HG02798 (cell line): ENCODE measurements around the gene FOXP1.

ENCODE experiments used
- ATAC-seq: cut with Tn5 transposase; IDR thresholded peaks from one replicate; pipeline ENCODE4 v1.9.1; 2021; ENCODE audit warnings: mild to moderate bottlenecking; ENCODE audit not compliant: unreplicated experiment, poor library complexity

The FOXP1 gene

DNA sequence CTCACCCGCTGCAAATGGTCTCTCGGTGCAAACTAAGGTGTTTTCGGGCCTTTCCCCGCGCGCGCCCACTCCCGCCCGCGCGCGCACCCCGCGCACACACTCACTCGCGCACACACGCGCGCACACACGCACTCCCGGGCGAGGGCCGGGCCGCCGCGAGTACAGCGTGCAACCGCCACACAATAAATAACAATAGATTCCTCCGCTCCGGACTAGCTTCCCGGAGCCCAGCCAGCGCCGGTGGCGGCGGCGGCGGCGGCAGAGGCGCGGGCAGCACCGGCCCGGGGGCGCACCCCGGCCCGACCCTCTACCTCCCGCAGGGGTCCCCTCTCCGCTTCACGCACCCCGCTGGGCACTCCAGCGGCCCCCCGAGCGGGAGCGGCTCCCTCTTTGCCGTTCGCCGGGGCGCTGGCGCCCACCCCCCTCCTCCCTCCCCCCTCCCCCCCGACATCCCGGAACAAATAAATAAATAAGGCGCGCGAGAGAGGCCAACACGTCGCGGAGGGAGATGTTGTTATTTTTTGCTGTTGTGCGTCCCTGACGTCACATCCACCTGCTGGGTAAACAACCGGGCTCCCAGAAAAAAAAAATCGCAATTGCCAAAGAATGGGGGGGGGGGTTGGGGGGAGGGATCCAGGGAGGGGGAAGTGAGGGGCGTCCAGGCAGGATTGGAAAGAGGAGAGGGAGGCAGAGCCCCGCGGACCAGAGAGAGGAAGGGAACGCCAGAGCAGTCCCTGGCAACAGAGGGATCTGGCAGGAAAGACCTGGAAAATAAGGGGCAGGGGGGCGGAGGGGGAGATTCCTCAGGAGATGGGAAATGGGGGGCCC lies at the start of gene FOXP1:
Gene FOXP1 (minus strand): TSS at position 163 of the 828 bp plus-strand sequence. CDS start 385,347 bp downstream, outside the sequence.
- ATAC-seq, result peak; percentile 49

DNA sequence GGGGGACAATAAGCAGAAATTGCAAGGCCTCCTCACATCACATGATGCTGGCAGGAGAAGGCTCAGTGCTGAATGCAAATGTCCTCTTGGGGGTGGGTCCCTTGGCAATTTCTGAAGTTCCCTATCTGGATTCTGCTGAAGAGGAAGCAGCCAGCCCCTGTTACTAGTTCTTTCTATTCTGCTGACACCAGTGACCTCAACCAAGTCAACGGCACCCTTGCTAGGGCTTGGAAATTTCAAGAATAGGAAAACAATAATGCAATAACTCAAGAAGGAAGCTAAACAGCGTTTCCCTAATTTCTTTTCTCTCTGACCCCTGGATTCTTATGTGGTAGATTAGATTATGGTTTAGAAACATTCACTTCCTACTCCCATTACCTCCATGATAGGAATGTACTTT lies 46.2 kb upstream of the FOXP1 start:
- ATAC-seq, result no peak

DNA sequence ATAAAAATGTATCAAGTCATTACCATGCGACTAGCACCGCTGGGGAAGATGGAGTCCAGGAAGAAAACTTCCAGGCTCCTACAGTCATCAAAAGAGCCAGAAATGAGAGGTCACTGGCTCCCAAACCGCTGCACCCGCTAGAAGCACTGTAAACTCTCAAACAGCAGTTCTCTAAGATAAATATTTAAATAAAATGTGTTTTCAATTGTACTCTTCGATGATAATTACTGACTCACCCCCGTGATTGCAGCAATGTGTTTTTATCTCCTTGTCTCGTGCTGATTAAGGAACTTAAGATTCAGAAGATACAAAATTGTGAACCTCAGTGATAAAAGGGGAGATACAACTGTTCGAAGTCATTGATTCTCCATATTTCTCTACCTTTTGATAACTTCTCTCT lies 45.8 kb upstream of the FOXP1 start:
- no peak for ATAC-seq

DNA sequence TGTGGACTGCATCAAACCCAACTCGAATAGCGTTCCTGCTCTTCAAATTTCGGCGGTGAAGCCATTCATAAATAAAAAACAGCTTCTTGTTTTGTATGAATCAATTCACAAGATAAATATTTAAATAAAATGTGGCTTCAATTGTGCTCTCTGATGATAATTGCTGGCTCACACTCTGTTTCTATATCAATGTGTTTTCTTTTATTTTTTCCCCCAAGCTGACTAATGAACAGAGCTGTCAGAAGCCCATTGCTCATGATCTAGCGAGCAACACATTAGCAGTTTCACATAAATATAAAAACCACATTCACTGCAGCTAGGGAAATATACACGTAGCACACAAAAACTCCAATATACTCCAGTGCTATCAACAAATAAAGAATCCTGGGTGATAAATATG lies 45.0 kb upstream of the FOXP1 start:
- ATAC-seq, result no peak

DNA sequence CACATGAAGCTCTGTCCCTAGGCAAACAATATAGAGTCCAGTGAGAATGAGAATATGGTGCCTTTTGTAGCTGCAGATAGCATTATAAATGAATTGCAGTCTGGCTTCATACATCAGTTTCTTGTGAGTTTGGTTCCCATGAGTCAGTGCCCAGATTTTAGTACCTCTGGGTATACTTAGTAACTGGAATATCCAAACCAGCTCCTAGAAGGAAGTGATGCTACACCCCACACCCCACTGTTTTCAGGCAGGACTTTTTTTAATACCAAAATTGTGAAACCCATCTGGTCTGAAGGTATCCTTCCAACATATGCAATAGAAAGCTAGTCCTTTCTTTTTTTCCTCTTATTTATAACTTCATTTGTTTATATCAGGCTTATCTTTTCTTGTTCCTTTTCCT lies 42.1 kb upstream of the FOXP1 start:
- ATAC-seq, result no peak

DNA sequence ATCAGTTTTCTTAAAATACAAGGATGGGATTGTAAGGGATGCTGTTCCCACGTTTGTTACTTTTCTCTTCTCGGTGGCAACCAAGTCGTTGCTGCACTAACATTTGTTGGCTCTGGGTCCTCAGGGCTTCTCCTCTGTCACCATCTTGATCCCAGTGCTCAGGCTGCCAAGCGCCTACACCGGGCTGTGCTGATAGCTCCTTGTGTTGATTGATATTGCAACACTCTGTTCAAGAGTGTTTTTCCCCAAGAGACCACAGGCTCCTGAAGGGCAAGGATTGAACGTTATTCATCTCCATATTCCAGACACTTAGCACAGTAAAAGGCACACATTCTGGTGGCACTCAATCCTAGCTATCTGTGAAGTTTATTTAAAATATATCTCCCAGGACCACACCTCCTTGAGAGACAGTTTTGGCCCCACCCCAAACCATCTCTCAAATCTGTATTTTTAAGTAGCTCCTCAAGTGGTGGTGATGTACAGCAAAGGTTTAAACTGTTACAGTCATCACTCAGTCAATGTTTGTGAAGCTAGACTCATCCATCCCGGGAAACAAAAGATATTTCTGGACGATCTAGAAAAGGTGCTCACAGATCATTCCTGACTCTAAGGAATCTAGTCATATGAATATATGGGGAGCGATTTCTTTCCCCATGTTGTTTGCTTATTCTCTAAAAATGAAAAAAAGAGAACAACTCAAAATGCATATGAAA lies 38.5 kb upstream of the FOXP1 start:
- no peak for ATAC-seq

DNA sequence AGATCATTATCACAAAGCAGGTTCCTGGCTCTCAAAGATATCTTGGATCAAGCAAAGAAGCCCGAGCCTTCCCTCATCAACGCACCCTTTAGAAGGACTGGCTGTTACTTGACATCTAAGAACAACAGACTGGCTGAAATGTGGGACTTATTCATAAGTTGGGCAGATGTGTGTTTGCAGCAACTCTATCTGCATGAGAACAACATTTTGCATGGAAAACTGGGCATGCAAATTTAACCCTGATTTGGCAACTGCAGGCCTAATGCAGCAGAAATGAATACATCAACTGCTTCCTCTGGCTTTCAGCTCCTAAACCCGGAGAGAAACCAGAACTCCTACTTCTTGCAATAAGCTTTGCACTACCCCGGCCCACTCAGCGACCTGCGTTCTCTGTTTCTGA lies 35.0 kb upstream of the FOXP1 start:
- ATAC-seq, result no peak

DNA sequence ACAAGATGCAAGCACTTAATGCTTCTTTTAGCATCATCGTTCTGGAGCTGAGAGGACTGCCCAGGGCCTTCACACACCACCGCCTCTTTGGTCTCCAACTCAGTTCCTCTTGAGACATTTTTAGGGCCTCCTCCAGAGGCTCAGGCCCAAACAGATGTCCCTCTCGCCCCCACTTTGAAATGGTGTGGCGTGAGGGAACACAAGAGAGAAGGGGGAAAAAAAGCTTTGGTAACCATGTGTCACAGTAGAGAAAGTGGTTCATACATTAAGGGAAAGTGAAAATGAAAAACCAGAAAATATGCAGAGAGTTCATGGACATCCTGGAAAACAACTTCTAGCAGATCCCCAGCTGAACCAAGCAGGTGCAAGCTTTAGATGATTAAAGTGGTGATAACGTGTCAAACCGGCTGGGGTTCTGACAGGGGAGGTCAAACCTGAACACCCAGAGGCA lies 33.1 kb upstream of the FOXP1 start:
- ATAC-seq, result no peak

DNA sequence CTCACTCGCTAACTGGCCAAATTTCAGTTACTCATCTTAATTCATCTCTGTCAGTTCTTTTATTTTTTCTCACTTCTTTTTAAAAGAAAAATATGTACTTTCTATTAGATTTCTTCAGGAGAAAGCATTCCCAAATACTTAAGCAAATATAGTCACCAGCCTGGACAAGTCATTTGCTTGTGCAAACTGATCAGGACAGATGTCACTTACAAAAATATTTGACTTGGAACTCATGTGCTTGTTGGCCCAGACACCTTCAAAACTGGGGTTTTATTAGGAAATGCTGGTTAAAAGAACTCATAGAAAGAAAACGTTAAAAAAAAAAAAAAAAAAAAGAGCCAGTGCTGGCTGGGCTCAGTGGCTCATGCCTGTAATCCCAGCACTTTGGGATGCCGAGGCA lies 31.3 kb upstream of the FOXP1 start:
- no peak for ATAC-seq

DNA sequence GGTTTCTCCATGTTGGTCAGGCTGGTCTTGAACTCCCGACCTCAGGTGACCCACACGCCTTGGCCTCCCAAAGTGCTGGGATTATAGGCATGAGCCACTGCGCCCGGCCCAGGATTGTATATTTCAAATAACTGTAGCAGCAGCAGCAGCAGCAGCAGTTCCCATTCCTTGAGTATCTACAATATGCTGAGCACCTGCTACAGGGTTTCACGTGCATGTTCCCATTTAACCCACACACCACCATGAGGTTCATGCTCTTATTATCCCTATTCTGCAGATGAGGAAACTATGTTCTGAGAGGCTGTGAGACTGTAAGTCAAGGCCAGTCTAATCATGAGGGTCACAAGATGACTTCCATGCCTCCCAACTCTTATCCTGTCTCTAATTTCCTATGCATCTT lies 30.9 kb upstream of the FOXP1 start:
- no peak for ATAC-seq

DNA sequence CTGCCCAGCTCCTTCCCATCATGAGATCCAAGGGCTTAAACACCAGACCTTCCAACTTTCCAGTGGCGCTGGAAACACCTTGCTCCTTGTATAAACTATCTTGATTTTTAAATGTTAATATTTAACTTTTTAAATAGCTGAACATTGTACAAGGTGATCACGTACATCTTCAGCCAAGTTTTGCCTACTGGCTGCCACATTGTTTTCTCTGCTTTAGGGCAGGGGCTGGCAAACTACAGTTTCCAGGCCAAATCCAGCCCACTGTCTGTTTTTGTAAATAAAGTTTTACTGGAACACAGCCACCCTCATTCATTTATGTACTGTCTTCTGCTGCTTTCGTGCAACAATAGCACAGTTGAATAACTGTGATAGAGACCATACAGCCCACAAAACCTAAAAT lies 27.6 kb upstream of the FOXP1 start:
- ATAC-seq, result no peak

DNA sequence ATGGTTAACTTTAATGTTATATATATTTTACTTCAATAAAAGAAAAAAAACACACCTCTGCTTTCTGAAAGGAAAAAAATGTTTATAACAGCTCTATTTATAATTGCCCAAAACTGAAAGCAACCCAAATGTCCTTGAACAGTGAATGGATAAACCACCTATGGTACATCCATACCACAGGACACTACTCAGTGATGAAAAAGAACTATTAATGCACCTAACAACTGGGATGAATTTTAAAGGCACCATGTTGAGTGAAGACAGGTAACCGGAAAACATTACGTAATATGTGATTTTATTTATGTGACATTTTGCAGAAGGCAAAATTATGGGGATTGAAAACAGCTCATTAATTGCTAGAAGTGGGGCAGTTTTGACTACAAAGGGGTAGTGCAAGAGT lies 23.8 kb upstream of the FOXP1 start:
- ATAC-seq, result no peak

DNA sequence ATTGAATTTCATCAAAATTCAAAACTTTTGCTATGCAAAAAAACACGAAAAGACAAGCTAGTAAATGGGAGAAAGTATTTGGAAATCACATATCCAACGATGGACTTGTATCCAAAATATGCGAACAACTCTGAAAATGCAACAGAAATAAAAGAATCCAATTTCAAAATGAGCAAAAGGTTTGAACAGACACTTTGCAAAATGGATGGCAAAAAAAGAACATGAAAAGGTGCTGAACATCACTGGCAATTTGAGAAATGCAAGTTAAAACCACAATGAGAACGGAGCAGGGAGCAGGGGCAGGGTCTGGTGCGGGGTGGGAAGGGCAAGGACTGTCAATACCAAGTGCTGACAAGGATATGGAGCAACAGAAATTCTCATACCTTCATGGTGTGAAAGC lies 23.1 kb upstream of the FOXP1 start:
- no peak for ATAC-seq

DNA sequence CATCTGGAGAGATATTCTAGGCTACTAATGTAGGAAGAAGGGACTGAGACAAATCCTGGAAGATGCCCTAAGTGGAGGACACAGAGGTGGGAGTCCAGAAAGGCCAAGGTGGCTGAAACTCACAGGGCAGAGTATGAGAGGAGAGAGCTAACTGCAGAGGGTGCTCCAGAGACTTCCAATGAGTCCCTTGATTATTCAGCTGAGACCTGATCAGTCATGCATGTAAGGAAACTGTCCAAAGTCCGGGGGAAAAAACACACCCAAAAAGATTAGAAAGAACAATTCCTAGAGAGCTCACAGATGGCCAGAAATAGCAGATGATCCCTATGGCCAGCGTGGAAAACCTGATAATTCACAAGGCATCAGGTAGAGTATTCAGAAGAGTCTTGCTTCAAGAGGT lies 18.7 kb upstream of the FOXP1 start:
- ATAC-seq, result no peak

DNA sequence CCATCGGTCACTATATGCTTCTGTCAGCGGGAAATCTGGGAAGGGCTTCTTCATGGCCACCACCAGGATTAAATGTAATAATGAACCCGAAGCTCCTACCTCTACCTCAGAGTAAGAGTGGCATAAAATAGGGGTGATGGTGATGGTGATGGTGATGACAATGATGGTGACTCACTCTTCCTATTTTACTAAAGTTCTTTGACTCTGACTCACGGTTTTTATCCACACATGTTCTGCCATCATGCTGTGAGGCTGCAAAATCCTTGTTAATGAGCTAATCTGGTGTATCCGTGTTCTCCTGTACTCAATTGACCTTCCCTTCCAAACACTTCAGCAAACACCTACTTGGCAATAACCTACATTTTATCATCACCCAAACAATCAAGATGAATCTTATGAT lies 18.3 kb upstream of the FOXP1 start:
- ATAC-seq, result no peak

DNA sequence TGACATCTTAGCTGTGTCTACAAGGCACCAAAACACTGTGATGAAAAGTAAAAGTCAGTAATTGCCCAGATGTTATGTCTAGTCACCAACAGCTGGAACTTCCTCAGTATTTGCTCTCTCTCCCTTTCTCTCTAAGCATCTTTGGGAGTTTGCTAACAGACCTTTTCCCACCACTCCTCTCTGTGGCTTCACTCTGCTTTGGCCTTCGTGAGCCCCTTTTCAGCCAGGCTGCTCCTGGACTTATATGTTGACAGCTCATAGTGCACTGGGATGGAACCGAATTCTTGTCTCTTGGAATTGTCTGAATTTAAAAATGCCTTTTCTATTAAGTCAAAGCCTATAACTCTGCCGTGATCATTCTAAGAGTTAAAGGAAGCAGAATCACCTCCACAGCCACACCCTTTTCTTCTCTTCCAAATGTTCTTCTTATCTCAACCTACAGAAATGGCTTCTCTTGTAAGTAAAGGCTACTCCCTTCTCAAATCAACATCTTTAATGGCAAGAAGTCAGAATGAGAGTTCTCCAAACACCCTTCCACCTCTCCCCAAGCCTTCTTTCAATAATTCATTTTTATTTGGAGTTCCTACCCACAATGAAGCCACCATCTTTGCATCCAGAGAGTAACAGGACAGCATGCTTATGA lies 17.2 kb upstream of the FOXP1 start:
- no peak for ATAC-seq

DNA sequence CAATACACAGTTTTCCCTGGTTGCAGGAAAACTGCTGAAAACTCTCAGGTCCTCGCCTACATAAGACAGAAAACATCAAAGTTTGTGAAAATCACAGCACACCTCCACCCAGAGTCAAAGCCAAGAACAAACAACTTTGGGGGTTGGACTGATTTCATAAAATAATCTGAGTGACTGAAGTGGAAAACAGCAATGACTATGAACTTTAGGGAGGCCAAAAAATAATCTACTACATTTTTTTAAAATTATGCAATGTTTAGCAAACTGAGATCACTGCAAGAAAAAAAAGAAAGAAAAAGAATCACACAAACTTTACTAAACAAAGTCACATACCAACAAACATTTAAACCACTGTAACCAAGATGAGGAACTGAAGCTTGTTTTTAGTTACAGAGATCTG lies 15.9 kb upstream of the FOXP1 start:
- no peak for ATAC-seq

DNA sequence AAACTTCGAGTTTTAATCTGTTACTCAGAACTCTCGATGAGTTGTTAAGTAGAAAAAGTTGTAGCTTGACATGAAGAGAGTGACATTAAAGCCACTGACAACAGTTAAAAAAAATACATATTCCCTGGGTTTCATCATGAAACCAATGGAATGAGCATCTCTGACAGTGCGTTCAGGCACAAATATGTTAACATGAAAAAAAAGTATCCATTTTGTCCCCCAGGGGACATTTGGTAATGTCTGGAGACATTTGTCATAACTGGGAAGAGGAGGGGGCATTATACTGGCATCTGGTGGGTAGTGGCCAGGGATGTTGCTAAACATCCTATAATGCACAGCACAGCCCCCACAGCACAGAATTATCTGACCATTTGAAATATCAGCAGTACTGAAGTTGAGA lies 14.8 kb upstream of the FOXP1 start:
- no peak for ATAC-seq

DNA sequence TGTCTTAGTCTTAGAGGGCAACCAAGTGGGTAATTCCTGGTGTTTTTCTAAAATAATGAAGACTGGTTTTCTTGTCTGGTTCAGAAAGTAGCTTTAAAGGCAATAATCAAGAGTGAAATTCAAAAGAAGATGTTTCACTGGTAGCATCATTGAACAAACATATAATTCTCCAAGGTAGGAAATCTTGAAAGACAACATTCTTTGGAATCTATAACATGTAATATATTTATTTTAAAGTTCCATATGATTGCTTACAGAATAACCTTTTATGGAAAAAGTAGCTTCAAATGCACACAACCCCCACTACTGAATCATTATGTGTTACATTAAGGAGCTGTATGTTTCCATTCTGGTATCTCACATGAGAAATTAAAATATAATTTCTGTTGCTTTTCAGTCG lies 13.8 kb upstream of the FOXP1 start:
- ATAC-seq, result no peak

DNA sequence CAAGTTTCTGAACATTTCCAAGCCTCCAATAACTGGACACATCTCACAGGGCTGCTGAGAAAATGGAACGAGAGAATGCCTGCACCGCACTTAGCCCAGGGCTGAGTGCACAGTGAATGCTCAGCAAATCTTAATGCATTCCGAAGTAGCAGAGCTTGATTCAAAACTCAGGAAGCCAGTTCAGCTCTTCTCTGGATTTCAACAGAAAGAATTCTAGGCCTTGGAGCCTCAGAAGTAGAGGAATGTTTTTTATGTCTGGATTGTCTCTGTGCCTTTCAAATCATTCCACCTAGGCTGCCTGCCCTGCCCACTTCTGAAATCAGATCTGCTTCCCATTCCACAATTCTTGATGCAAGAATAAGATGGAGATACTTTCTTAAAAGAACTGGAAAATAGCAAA lies 9.6 kb upstream of the FOXP1 start:
- ATAC-seq, result no peak

DNA sequence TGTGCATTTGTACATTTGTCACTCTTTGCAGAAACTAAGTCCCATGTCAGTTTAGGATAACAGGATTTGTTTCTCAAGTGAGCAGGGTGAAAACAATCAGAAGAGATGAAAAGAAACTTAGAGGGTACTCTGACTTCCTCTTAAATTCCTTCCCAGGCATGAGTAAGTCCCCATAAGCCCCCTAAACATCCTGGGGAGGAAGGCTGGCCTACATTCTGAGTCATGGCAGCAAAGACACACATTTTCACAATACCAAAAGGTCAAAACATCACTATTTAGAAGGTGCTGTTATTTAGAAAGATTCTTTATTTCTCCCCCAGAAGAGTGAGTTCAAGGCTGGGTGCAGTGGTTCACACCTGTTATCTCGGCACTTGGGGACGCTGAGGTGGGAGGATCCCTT lies 7.6 kb upstream of the FOXP1 start:
- ATAC-seq, result no peak
